ENCODE measurements around the gene EPS15.

DNA sequence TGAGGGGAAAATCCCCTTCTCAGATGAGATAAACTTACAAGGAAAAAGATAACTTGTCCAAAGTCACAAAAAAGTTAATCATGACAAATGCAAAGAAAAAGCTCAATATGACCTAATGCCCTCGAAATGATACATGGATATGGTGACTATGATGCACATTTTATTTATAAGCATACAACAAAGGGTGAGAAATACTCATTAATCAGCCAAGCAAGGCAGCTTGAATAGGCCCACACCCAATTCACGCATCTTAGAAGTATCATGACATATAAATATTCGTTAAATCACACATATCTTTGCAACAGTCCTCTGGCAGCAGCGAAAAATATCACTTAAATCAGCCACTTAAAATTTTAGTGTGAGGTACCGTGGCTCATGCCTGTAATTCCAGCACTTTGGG lies 21.7 kb downstream of the EPS15 start:
- TF ChIP-seq CSDC2 (CRISPR knock-in tag; IDR thresholded peaks at IDR 0.05) (no peak), RARB (CRISPR knock-in tag; IDR thresholded peaks at IDR 0.05) (no peak), ZNF8 (CRISPR knock-in tag; IDR thresholded peaks at IDR 0.05) (no peak), SNAI2 (CRISPR knock-in tag; IDR thresholded peaks at IDR 0.05) (no peak), ISL1 (CRISPR knock-in tag; IDR thresholded peaks at IDR 0.05) (no peak)
